Glomerular visceral epithelial cell (primary cell): ENCODE data around the gene TMEM25.

Source experiments
- DNase-seq: peaks from one replicate; pipeline ENCODE4 v3.0.0-alpha.2; 2016; ENCODE audit errors: extremely low spot score

TMEM25 gene

DNA sequence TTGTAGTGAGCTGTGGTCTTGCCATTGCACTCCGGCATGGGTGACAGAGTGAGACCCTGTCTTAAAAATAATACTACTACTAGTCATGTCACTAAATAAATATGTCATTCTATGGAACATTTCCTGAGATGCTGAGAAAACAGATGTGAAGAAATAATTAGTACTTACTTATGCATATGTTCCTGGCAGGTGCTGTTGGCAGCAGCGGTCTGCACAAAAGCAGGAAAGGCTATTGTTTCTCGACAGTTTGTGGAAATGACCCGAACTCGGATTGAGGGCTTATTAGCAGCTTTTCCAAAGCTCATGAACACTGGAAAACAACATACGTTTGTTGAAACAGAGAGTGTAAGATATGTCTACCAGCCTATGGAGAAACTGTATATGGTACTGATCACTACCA, 50.1 kb downstream of the TMEM25 start:
- DNase-seq = no peak
